SH-SY5Y (cell line): ENCODE data around the gene TOP2A.

Source experiments
- GATA2 ChIP-seq: IDR thresholded peaks from 2 replicates; pipeline ENCODE4 v1.6.1; 2011; ENCODE audit warnings: mild to moderate bottlenecking, low read depth, low read length
- GATA3 ChIP-seq: IDR thresholded peaks from 2 replicates; pipeline ENCODE4 v1.6.1; 2011; ENCODE audit warnings: low read depth, mild to moderate bottlenecking, low read length, moderate library complexity

DNA sequence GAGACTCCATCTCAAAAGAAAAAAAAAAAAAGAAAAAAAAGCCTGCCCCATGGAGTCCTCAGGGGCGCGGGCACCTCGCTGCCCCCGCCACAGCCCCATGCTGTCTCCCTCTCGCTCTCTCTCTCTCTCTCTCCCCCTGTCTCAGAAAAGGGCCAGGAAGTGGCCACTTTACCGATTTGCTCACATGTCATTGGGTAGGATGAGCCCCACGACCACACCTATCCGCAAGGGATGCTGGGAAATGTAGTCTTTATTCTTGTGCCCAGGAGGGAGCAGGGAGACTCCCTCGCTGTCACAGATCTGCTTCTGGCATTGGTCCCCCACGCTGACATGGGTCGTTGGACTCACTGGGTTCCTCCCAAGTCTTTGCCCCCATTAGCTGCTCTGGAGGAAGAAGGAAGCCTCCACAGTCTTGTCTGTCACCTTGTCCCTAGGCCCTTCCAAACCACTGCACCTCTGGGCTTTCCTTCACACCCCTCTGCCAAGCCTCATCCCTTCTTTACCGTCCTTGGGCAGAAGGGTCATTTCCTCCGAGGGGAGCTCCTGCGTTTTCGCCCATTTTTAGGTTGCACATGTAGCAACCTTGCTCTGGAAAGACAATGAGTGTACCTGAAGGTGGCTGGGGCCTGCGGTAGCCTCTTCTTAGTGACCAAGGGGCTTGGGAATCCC is 46.3 kb downstream of the TOP2A start:
- no peak for TF ChIP-seq GATA3
- no peak for TF ChIP-seq GATA2
